IPS-20b (cell line): ENCODE results near the gene RFX3.
A peak's percentile ranks its signal among the peaks of the same experiment; 100 is the strongest.

ENCODE experiments used
- H3K27ac ChIP-seq: one replicate; pipeline ENCODE4 v1.5.1; 2013; ENCODE audit warnings: low read length
- H3K27me3 ChIP-seq: 2 replicates; pipeline ENCODE4 v1.6.1; 2013; ENCODE audit warnings: mild to moderate bottlenecking, low read length, inconsistent platforms; ENCODE audit not compliant: insufficient read depth
- H3K36me3 ChIP-seq: 2 replicates; pipeline ENCODE4 v1.6.1; 2013; ENCODE audit warnings: low read depth, mild to moderate bottlenecking, inconsistent platforms, low read length, moderate library complexity; ENCODE audit not compliant: insufficient read depth
- H3K4me1 ChIP-seq: 2 replicates; pipeline ENCODE4 v1.6.1; 2013; ENCODE audit warnings: mild to moderate bottlenecking, control low read depth, inconsistent platforms, low read length, moderate library complexity; ENCODE audit not compliant: insufficient read depth
- H3K4me3 ChIP-seq: 2 replicates; pipeline ENCODE4 v1.5.1; 2013; ENCODE audit warnings: mild to moderate bottlenecking, low read length, inconsistent platforms
- H3K9ac ChIP-seq: 2 replicates; pipeline ENCODE4 v1.6.1; 2013; ENCODE audit warnings: low read depth, mild to moderate bottlenecking, inconsistent platforms, low read length, moderate library complexity
- H3K9me3 ChIP-seq: 2 replicates; pipeline ENCODE4 v1.6.1; 2013; ENCODE audit warnings: mild to moderate bottlenecking, low read depth, low read length, inconsistent platforms; ENCODE audit not compliant: insufficient read depth

RFX3 gene

GRCh38 chr9:3239240-3239639 lies 286.6 kb downstream of the RFX3 start:
- Histone ChIP-seq H3K9me3 (no peaks in the 10 kb centered on the region), H3K27me3 (no peaks in the 10 kb centered on the region), H3K27ac (no peak overlapping the region), H3K9ac (no peak overlapping the region), H3K36me3 (no peaks in the 10 kb centered on the region), H3K4me1 (peaks cover 10% of the 10 kb centered on the region; the same call in 1 of the 2 replicates), H3K4me3 (no peak overlapping the region)

- Histone ChIP-seq H3K4me1 (peaks cover 10% of the 10 kb centered on the region; the same call in 1 of the 2 replicates), H3K9me3 (no peaks in the 10 kb centered on the region), H3K36me3 (no peaks in the 10 kb centered on the region), H3K27me3 (no peaks in the 10 kb centered on the region), H3K9ac (no peak overlapping the region), H3K27ac (no peak overlapping the region), H3K4me3 (no peak overlapping the region)
Measured at GRCh38 chr9:3238236-3238635, 287.6 kb downstream of the RFX3 start.

DNA sequence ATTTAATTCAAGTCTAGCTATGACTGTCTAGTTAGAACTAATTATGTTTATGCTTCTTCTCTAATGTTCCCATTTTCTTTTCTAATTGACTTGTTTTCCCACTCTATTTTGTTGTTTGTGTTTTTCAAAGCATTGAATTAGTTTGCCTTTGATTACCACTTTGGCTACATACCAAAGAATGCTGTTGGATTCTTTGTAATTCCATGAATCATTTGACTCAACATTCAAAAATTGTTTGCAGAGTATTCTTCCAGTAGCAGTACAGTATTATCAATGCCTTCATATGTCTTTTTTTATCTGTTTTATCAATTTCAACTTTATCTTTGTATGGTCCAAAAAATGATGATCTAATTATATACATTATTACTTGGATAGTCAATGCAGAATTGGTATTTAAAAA lies 288.7 kb downstream of the RFX3 start:
- Histone ChIP-seq H3K9ac (no peak overlapping the region), H3K4me3 (no peak overlapping the region), H3K4me1 (peaks cover 10% of the 10 kb centered on the region; the same call in 1 of the 2 replicates), H3K27ac (no peak overlapping the region), H3K9me3 (no peaks in the 10 kb centered on the region), H3K36me3 (no peaks in the 10 kb centered on the region), H3K27me3 (no peaks in the 10 kb centered on the region)

GRCh38 chr9:3235497-3235896 lies 290.3 kb downstream of the RFX3 start:
- Histone ChIP-seq H3K36me3 (no peaks in the 10 kb centered on the region), H3K4me3 (no peak overlapping the region), H3K4me1 (no peaks in the 10 kb centered on the region), H3K9me3 (no peaks in the 10 kb centered on the region), H3K27me3 (no peaks in the 10 kb centered on the region), H3K9ac (no peak overlapping the region), H3K27ac (no peak overlapping the region)

GRCh38 chr9:3224931-3225330 lies 300.9 kb downstream of the RFX3 start:
- Histone ChIP-seq H3K36me3 (0 out of 2 replicates have a peak, but pooled peaks cover 6% of the 10 kb centered on the region), H3K4me3 (no peak overlapping the region), H3K4me1 (no peaks in the 10 kb centered on the region; the same call in 1 of the 2 replicates), H3K27me3 (no peaks in the 10 kb centered on the region), H3K9me3 (no peaks in the 10 kb centered on the region), H3K9ac (no peak overlapping the region), H3K27ac (peak overlapping the region; percentile 35)

DNA sequence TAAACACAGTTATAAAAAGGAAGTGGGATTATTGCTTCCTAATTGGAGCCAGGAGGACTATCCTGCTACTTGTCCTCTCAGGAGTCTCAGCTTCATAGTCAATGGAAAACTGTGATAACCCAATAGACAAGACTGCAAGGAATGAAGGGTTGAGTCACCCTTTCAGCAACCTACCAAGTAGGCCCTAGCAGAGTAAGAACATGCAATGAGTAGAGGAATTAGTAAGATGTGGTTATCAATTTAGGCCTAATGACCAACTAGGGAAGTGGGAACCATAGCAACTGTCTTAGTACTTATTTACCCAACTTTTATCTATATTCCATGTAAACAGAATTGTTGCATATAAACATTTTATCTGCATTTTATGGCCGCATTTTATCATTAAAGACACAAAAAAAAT lies 310.1 kb downstream of the RFX3 start:
- no peaks in the 10 kb centered on the region for H3K9me3 ChIP-seq
- no peak overlapping the region for H3K9ac ChIP-seq
- H3K27me3 ChIP-seq: no peaks in the 10 kb centered on the region
- no peak overlapping the region for H3K4me3 ChIP-seq
- H3K36me3 ChIP-seq: no peaks in the 10 kb centered on the region
- no peak overlapping the region for H3K27ac ChIP-seq
- H3K4me1 ChIP-seq: peaks cover 11% of the 10 kb centered on the region

DNA sequence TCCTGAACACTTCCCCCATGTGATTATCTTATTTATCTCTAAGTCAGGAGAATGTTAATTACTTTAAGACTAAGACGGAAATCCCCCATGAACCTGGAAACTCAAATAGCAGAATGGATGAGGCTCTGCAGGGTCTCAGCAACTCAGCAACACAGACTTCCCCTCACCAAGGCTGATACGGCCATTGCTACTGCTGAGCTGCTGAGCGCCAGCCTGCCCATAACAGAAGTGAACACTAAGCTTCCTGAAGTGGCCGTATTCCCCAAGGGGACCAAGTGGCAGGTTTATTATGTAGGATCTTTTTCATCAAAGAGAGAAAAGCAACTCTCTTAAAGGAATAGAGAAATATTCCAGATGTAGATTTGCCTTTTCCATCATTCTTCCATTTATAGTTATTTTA lies 311.1 kb downstream of the RFX3 start:
- Histone ChIP-seq H3K4me3 (no peak overlapping the region), H3K36me3 (no peaks in the 10 kb centered on the region), H3K27ac (no peak overlapping the region), H3K9me3 (no peaks in the 10 kb centered on the region), H3K4me1 (peaks cover 11% of the 10 kb centered on the region), H3K9ac (no peak overlapping the region), H3K27me3 (no peaks in the 10 kb centered on the region)

DNA sequence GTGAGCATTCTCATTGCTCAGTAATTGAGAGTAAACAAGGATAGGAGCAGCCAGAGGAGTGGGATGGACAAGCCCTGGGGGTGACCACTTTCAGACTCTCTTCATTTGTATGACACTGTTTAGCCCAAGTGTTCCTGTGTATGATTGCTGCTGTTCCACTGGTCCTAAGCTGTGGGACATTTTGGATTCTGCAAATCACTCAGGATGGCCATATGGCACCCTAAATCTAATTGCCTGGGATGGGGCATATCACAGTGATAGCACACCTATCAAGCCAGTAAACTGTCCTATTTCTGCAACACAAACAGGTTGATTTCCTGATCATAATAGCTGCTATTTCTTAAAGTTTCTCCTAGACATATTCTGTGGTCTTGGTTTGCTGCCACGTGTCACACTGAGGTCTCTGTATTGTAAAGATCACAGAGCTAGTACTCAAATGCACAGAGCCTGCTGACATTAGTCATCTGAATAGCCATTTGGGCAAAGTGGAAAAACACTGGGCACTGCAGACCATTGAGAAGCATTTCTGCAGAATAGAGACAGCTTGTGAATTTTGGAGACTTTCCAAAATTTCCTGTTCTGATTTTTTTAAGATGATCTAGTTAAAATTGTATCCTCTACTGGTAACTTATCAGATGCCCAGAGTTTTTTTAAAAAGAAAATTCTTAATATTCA lies 320.2 kb downstream of the RFX3 start:
- Histone ChIP-seq H3K27me3 (no peaks in the 10 kb centered on the region), H3K4me1 (no peaks in the 10 kb centered on the region; the same call in 1 of the 2 replicates), H3K9me3 (no peaks in the 10 kb centered on the region), H3K36me3 (no peaks in the 10 kb centered on the region), H3K27ac (no peak overlapping the region), H3K4me3 (no peak overlapping the region), H3K9ac (no peak overlapping the region)

GRCh38 chr9:3200331-3200774 lies 325.4 kb downstream of the RFX3 start:
- H3K36me3 ChIP-seq: no peaks in the 10 kb centered on the region
- no peaks in the 10 kb centered on the region for H3K27me3 ChIP-seq
- no peak overlapping the region for H3K9ac ChIP-seq
- no peaks in the 10 kb centered on the region for H3K4me1 ChIP-seq
- no peaks in the 10 kb centered on the region for H3K9me3 ChIP-seq
- no peak overlapping the region for H3K4me3 ChIP-seq
- H3K27ac ChIP-seq: no peak overlapping the region

DNA sequence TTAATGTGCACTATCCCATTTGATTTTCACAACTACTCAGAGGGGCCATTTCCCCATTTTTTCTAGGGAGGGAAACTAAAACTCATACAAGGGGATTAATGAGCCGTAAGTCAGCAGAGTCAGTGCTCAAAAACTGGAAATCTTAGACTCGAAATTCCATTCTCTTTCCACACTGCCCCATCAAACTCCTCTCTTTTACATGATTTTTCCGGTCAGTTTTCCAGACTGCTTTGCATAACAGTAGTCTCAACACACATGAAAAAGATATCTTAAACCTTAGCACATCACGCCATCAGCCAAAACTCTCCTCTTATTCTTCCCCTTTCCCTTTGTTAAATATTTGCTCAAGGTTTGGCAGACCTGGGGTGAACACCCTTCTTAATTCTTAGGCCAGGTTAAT lies 332.0 kb downstream of the RFX3 start:
- Histone ChIP-seq H3K27ac (no peak overlapping the region), H3K4me3 (no peak overlapping the region), H3K27me3 (no peaks in the 10 kb centered on the region), H3K9ac (no peak overlapping the region), H3K36me3 (no peaks in the 10 kb centered on the region), H3K9me3 (no peaks in the 10 kb centered on the region), H3K4me1 (no peaks in the 10 kb centered on the region)

DNA sequence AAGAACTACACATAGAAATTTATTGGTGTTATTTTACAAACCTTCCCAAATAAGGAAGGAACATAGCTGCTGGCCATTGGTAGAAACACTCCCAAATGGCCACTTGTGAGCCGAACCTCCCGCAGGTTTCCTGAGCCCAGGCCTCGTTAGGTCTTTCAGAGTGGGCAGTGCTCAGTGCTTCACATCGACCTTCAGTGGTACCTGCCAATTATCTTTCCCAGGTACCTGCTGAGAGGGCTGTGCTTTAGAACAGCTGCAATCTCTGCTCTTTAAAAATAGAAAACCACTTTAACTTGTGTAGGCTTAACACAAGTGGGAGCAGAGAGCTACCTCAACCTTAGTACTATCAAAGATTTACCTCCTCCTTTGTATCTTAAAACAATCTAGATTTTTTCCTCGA lies 334.1 kb downstream of the RFX3 start:
- H3K9me3 ChIP-seq: no peaks in the 10 kb centered on the region
- no peaks in the 10 kb centered on the region for H3K4me1 ChIP-seq
- no peak overlapping the region for H3K27ac ChIP-seq
- no peaks in the 10 kb centered on the region for H3K36me3 ChIP-seq
- H3K4me3 ChIP-seq: no peak overlapping the region
- no peak overlapping the region for H3K9ac ChIP-seq
- H3K27me3 ChIP-seq: no peaks in the 10 kb centered on the region

DNA sequence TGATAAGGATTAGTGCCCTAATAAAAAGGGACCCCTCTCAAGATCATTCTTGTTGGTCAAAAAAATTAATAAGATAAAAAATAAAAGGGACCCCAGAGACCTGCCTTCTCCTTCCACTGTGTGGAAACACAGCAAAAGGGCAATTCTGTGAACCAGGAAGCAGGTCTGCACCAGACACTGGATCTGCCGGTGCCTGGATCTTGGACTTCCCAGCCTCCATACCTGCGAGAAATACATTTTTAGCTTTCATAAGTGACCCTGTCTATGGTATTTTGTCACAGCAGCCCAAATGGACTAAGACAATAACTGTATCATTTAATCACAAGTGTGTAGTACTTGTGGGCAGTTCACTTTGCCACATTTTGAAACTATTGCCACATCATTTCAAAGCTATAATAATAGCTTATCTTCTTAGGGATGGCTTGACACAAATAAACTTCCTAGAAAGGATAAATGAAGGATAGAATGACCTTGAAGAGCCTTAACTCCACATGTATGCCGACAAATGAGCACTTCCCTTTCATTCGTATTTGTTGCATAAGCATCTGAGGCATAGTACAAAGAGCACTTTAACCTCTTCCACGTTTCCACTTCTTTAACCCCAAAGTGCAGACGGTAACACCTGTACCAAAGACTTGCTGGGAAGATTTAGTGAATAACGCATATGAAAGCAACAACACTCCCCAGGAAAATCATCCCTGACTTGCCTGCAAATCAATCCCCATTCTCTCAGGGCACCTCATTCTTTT lies 336.5 kb downstream of the RFX3 start:
- Histone ChIP-seq H3K36me3 (no peaks in the 10 kb centered on the region), H3K9me3 (no peaks in the 10 kb centered on the region), H3K9ac (no peak overlapping the region)

More for the DNA sequence above, 336.5 kb downstream of the RFX3 start:
- Histone ChIP-seq H3K4me1 (no peaks in the 10 kb centered on the region), H3K27ac (no peak overlapping the region), H3K27me3 (no peaks in the 10 kb centered on the region), H3K4me3 (no peak overlapping the region)
